Mucosa of descending colon (tissue), 3 donors: Measurements from ENCODE around the gene FH. TPM values are rescaled to one million over a fixed set of nuclear protein-coding genes. Genes with fewer than 3 reads are reported as not detected.

Experiments
- ATAC-seq: fragments of 200-7000 bp; cut with Tn5 transposase; one replicate; pipeline ENCODE4 v1.9.1; 2020; ENCODE audit warnings: mild to moderate bottlenecking, moderate library complexity
- DNase-seq, 3 donors: peaks; one replicate each; pipeline ENCODE4 v3.0.0-alpha.2; 2020
- H3K36me3 ChIP-seq: fragments of 200-600 bp; one replicate; pipeline ENCODE4 v1.8.0; 2021; ENCODE audit warnings: low read depth, mild to moderate bottlenecking
- H3K4me1 ChIP-seq: fragments of 200-600 bp; one replicate; pipeline ENCODE4 v1.8.0; 2021; ENCODE audit warnings: low read depth, mild to moderate bottlenecking
- H3K4me3 ChIP-seq: fragments of 200-600 bp; one replicate; pipeline ENCODE4 v1.8.0; 2021; ENCODE audit warnings: mild to moderate bottlenecking
- H3K9me3 ChIP-seq: fragments of 200-600 bp; one replicate; pipeline ENCODE4 v1.8.0; 2021; ENCODE audit warnings: mild to moderate bottlenecking
- intact Hi-C, 2 donors: fragments of 100-400 bp; cut with DNase I in 1 of 2; cut with micrococcal nuclease in 1 of 2; formaldehyde crosslinking; loops; one replicate each; pipeline versions ENCODE4 v1.11.0 to v1.11.1; 2022; cut with DNase I, micrococcal nuclease
- total RNA-seq, 3 donors: library from RNA; stranded (reverse); fragmentation: NEBNext Ultra II Directional in 2 of 3; extraction: Animal tissue kit (Norgen Biotek cat#: 25700) in 2 of 3; gene quantifications; one replicate each; pipeline versions ENCODE4 v1.2.1 to v1.2.4, GENCODE V29; 2021 to 2023
- TF ChIP-seq, protein P1 (sequence below): fragments of 200-600 bp; IDR thresholded peaks from one replicate; pipeline ENCODE4 v1.8.0; 2022; ENCODE audit warnings: antibody characterized with exemption, mild to moderate bottlenecking
- donor health status: DM: no; HTN: no; CAD: no; lungs with moderate emphysema.
- donor health status: DM: no; HTN: no; CAD: no.
- donor health status: DM: no; HTN: yes; CAD: no.

The FH gene
- total RNA-seq, 3 donors from 2014 or later = 81.0 to 103 (median 96.0) TPM

- H3K4me3 ChIP-seq = no peak overlapping the region
- DNase-seq = no peak
- H3K4me1 ChIP-seq = no peaks in the 10 kb centered on the region
- ATAC-seq = no peak
- H3K36me3 ChIP-seq = no peaks in the 10 kb centered on the region
- intact Hi-C loops = no loop called here
- no peaks in the 10 kb centered on the region for H3K9me3 ChIP-seq
- TF ChIP-seq, protein P1, sequence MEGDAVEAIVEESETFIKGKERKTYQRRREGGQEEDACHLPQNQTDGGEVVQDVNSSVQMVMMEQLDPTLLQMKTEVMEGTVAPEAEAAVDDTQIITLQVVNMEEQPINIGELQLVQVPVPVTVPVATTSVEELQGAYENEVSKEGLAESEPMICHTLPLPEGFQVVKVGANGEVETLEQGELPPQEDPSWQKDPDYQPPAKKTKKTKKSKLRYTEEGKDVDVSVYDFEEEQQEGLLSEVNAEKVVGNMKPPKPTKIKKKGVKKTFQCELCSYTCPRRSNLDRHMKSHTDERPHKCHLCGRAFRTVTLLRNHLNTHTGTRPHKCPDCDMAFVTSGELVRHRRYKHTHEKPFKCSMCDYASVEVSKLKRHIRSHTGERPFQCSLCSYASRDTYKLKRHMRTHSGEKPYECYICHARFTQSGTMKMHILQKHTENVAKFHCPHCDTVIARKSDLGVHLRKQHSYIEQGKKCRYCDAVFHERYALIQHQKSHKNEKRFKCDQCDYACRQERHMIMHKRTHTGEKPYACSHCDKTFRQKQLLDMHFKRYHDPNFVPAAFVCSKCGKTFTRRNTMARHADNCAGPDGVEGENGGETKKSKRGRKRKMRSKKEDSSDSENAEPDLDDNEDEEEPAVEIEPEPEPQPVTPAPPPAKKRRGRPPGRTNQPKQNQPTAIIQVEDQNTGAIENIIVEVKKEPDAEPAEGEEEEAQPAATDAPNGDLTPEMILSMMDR = no peak
Measured at GRCh38 chr1:241555526-241555925, 36.0 kb upstream of the FH start.

DNA sequence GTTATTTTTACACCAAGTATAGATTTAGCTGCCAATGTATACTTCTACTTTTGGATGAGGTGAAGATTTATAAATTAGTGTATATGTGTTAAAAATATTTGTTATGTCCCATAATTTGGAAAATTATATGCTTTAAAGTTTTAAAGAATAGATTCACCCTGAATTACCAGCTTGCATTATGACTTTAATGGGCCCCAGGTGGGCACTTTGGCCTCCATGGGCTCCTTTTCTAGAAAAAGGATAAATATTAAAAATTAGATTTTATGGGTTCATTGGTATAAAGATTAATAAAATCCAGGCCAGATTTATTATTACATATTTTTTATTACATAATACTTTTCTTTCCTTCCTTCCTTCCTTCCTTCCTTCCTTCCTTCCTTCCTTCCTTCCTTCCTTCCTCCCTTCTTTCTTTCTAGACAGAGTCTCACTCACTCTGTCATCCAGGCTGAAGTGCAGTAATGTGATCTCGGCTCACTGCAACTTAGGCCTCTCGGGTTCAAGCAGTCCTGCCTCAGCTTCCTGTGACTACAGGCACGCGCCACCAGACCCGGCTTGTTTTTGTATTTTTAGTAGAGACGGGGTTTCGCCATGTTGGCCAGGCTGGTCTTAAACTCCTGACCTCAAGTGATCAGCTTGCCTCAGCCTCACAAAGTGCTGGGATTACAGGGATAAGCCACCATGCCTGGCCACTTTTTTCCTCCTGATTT is 34.5 kb upstream of the FH start:
- TF ChIP-seq, protein P1 = no peak
- intact Hi-C loops = no loop called here
- no peaks in the 10 kb centered on the region for H3K36me3 ChIP-seq
- no peak for DNase-seq
- no peak overlapping the region for H3K4me3 ChIP-seq
- H3K9me3 ChIP-seq = no peaks in the 10 kb centered on the region
- no peak for ATAC-seq
- no peaks in the 10 kb centered on the region for H3K4me1 ChIP-seq

GRCh38 chr1:241551759-241552638 is 32.4 kb upstream of the FH start:
- Histone ChIP-seq H3K4me1 (no peaks in the 10 kb centered on the region), H3K36me3 (no peaks in the 10 kb centered on the region), H3K4me3 (no peak overlapping the region), H3K9me3 (no peaks in the 10 kb centered on the region)
- ATAC-seq (peak; percentile 85), DNase-seq (peak in 2 of 3 donors; percentile 41 to 49)
- TF ChIP-seq, protein P1 = no peak
- intact Hi-C loops = no loop called here

- TF ChIP-seq, protein P1 = no peak
- no peaks in the 10 kb centered on the region for H3K36me3 ChIP-seq
- no peak for DNase-seq
- no peaks in the 10 kb centered on the region for H3K9me3 ChIP-seq
- H3K4me3 ChIP-seq = no peak overlapping the region
- intact Hi-C loops = no loop called here
- ATAC-seq = no peak
- H3K4me1 ChIP-seq = no peaks in the 10 kb centered on the region
Measured at GRCh38 chr1:241550318-241550717, 30.8 kb upstream of the FH start.

- Histone ChIP-seq H3K4me3 (no peak overlapping the region), H3K36me3 (no peaks in the 10 kb centered on the region), H3K9me3 (no peaks in the 10 kb centered on the region), H3K4me1 (no peaks in the 10 kb centered on the region)
- TF ChIP-seq, protein P1 = no peak
- no peak for DNase-seq
- intact Hi-C loops = no loop called here
- ATAC-seq = no peak
Measured at GRCh38 chr1:241548008-241548407, 28.5 kb upstream of the FH start.
